Cardiac septum (tissue), 1 donor: Measurements from ENCODE around the gene PCYT1A. TPM values are rescaled to one million over a fixed set of nuclear protein-coding genes. Genes with fewer than 3 reads are reported as not detected.
"Not testable (repeated sequence)": the region's sequence is repeated elsewhere in the genome, so short reads cannot be mapped to it uniquely, and the experiment has no call there.

Experiments used
- DNase-seq: peaks from one replicate; pipeline ENCODE4 v3.0.0-alpha.2; 2020; ENCODE audit warnings: low spot score
- intact Hi-C: fragments of 100-400 bp; cut with DNase I; formaldehyde crosslinking; loops from one replicate; pipeline ENCODE4 v1.14.0; 2022
- total RNA-seq: library from RNA; stranded (reverse); fragmentation: NEBNext Ultra II Directional; extraction: Animal tissue kit (Norgen Biotek cat#: 25700); gene quantifications from one replicate; pipeline ENCODE4 v1.2.1, GENCODE V29; 2021
- donor health status: DM: no; HTN: no; CAD: no.

PCYT1A gene
- total RNA-seq, 1 donor from 2014 or later, result 116 TPM

GRCh38 chr3:196198771-196199753 is 88.5 kb downstream of the PCYT1A start:
- intact Hi-C loops, result loop anchor here (5.0 kb wide), 1 partner anchor 177 kb away; no protein-coding TSS in a partner anchor
- DNase-seq, result no peak

GRCh38 chr3:196198081-196198675 is 89.3 kb downstream of the PCYT1A start:
- intact Hi-C loops, result loop anchor here (5.0 kb wide), 1 partner anchor 176 kb away; no protein-coding TSS in a partner anchor

GRCh38 chr3:196197524-196197923 is 90.0 kb downstream of the PCYT1A start:
- DNase-seq, result no peak
- intact Hi-C loops, result loop anchor here (5.0 kb wide), 1 partner anchor 175 kb away; no protein-coding TSS in a partner anchor

More at GRCh38 chr3:196198081-196198675, 89.3 kb downstream of the PCYT1A start:
- no peak for DNase-seq

GRCh38 chr3:196195664-196196265 is 91.8 kb downstream of the PCYT1A start:
- intact Hi-C loops, result loop anchor here (1.0 to 5.0 kb wide), 3 partner anchors 115 to 173 kb away; no protein-coding TSS in a partner anchor
- no peak for DNase-seq

- no peak for DNase-seq
- intact Hi-C loops, result loop anchor here (2.0 kb wide), 1 partner anchor 114 kb away; no protein-coding TSS in a partner anchor
Observed at GRCh38 chr3:196194542-196194915, 93.0 kb downstream of the PCYT1A start.

GRCh38 chr3:196193736-196194541 is 93.6 kb downstream of the PCYT1A start:
- intact Hi-C loops, result loop anchor here (2.0 kb wide), 1 partner anchor 113 kb away; no protein-coding TSS in a partner anchor
- peak; percentile 92 for DNase-seq

GRCh38 chr3:196193133-196193735 is 94.3 kb downstream of the PCYT1A start:
- intact Hi-C loops, result no loop called here
- DNase-seq, result no peak

- peak; percentile 80 for DNase-seq
- intact Hi-C loops, result no loop called here
Observed at GRCh38 chr3:196192524-196193051, 94.9 kb downstream of the PCYT1A start.

- intact Hi-C loops, result no loop called here
- peak; percentile 79 for DNase-seq
Observed at GRCh38 chr3:196192036-196192523, 95.4 kb downstream of the PCYT1A start.

GRCh38 chr3:196189566-196190347 is 97.8 kb downstream of the PCYT1A start:
- DNase-seq, result no peak
- intact Hi-C loops, result no loop called here

GRCh38 chr3:196186651-196187573 is 100.6 kb downstream of the PCYT1A start:
- intact Hi-C loops, result no loop called here
- DNase-seq, result no peak

GRCh38 chr3:196184881-196185280 is 102.6 kb downstream of the PCYT1A start:
- DNase-seq, result no peak
- intact Hi-C loops, result no loop called here

- DNase-seq, intact Hi-C loops: not testable (repeated sequence)
Observed at GRCh38 chr3:196184169-196184432, 103.4 kb downstream of the PCYT1A start.

- no peak for DNase-seq
Observed at GRCh38 chr3:196181127-196181546, 106.4 kb downstream of the PCYT1A start.

GRCh38 chr3:196180346-196180745 is 107.2 kb downstream of the PCYT1A start:
- DNase-seq, result no peak
- intact Hi-C loops, result no loop called here

More at GRCh38 chr3:196181127-196181546, 106.4 kb downstream of the PCYT1A start:
- intact Hi-C loops, result no loop called here
